ENCODE results near the gene RSL24D1.
A peak's percentile ranks its signal among the peaks of the same experiment; 100 is the strongest.

RSL24D1 gene

DNA sequence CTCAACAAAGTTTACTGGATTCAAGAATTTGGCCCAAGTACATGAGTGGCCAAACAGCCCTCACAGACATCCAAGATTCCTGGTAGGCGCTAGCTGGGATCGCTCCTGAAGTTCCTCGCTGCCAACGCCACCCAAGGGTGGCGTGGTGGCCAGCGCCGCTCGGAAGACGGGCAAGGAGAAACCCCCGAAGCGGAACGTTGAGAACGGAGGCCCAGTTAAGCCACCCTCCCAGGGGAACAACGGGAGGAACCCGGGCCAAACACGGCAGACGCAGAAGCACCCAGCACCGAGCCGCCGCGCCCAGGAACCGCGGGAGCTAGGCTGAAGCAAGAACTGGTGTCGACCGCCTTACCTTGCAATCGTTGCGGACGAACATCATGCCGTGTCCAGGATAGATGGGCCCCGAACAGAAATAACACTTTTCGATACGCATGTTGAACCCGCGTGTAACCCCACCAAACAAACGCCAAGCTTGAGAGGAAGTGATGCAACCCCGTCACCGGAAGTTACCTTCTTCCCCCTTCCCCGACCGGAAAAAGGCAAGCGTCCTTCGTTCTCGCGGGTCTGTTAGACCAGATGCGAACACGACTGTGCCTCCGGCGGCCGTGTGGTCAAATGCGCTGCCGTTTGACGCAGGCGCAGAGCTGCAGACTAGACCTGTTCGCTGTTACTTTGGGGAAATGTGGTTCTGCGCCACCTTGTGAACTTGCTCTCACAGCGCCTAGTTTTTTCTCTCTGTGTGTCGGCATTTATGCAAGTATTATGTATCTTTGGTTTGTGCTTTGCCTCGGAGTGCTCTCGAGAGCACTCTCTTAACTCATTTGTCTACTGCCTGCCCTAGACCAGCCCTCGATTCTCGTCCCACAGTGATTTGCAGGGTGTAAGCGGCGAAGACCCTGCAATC is at the start of gene RSL24D1:
Gene RSL24D1 (minus strand): TSS at position 484 of the 904 bp plus-strand sequence. CDS start 51 bp downstream, at position 433.
- peak; percentile 95 for DNase-seq

- no peak for DNase-seq
Measured at GRCh38 chr15:55245059-55245458, 48.3 kb upstream of the RSL24D1 start.

DNA sequence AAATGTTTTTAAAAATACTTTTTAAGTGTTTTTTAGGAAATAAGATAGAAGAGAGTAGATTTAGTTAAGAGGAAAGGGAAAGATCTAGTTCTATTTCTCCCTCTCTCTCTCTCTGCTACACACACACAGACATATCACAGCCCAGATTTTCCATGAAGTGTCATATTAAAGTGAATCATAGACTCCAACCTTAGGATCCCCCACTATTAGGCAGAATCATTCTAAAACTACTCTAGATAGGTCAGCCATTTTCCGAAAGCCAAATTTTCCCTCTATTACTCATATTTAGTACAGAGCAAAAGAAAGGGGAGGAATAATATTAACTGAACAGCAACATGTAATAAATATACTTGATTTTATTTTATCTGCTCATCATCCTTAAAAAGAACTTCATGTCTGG is 45.1 kb upstream of the RSL24D1 start:
- no peak for DNase-seq

GRCh38 chr15:55241186-55241585 is 44.4 kb upstream of the RSL24D1 start:
- no peak for DNase-seq

DNA sequence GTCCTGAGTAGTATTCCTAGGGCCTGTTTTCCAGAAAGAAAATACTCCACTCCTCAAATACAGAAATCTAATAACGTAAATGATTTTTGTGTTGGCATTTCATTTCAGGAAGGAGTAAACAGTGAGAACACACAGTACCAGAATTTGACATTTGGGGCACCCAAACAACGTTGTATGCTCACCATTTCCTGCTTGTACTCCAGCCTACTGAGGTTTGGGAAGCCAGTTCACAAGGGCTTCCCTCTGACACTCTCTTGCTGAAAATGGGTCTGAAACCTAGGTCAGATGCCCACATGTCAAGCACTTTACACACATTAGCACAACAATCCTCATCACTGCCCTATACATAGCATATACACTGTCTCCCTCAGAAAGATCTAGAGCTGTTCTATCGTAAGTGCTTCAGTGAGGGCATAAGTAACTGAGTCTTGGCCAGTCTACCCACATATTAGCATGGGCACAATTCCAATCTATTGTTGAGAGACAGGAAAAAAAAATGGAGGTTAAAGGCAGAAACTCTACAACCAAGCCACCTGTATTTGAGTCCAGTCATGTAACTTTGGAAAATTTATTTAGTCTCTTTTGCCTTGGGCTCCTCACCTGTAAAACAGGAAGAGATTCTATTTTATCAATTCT is 43.5 kb upstream of the RSL24D1 start:
- DNase-seq = no peak

DNA sequence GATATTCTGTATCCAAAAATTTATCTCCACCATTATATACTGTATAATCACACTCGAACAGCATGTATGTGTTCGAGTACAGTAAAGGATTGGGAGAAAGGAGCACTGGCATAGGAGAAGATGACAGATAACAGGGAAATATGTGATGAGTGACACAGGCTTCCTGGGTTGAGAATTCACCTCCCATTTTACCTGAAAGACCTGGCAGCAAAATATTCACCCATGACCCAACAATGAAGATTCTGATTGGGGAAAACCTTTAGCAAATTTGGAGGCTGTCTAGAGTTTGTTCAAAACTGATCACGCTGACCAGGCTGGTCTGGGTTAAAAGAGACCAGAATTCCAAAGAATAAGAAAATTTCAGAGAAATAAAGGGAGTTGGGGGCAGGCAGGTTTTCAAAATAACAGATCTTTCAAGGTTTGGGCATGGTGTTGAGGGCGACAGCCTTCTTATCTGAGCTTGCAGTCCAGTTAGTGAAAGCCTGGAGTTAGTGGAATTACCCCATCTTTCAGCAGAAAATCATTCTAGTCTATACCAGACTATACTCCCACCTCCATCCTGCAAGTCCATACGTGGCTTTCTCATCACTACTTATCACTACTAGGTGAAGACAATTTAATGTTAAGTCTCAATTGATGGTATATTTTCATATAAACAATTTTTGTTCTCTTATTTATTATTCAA is 42.8 kb upstream of the RSL24D1 start:
- no peak for DNase-seq

GRCh38 chr15:55238877-55239276 is 42.1 kb upstream of the RSL24D1 start:
- DNase-seq = no peak

DNA sequence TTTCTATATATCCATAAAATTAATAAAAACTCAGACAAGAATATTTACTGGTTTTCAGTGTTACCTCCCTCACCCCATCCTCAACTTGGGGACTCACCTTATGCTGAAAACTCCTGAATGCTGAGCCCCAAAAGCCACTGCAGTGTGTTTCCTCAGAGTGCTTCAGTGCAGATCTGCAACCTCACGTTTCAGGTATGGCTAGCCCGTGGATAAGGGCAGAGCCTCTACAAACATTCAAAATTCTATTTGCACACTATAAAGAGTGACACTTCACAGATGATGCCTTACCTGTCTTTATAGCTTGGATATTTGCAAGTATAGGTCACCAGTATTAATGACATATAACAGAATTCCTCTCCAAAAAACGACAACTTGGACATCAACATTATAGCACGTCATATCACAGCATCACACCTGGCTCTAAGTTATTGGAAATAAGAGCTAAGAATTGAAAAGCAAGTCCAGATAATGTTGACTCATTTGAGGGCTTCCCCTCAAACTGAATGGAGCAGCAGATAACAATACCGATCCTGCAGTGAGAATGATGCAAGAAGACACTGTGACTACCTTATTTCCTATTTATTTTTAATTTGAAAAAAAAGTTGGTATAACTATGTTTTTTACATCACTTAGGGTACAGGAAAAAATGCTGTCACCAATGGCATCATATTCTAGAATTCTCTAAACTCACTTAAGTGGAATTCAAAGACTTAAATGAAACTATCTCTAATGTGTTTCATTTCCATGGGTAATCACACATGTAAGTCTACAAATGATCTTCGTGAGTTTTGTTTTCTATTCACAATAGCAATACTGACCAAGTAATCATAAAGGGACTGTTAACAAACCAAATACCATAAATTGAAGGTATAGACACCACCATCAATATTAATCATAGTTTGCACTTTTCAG is 40.7 kb upstream of the RSL24D1 start:
- no peak for DNase-seq

- no peak for DNase-seq
Measured at GRCh38 chr15:55235546-55236036, 38.9 kb upstream of the RSL24D1 start.

- no peak for DNase-seq
Measured at GRCh38 chr15:55234800-55235104, 38.0 kb upstream of the RSL24D1 start.

DNA sequence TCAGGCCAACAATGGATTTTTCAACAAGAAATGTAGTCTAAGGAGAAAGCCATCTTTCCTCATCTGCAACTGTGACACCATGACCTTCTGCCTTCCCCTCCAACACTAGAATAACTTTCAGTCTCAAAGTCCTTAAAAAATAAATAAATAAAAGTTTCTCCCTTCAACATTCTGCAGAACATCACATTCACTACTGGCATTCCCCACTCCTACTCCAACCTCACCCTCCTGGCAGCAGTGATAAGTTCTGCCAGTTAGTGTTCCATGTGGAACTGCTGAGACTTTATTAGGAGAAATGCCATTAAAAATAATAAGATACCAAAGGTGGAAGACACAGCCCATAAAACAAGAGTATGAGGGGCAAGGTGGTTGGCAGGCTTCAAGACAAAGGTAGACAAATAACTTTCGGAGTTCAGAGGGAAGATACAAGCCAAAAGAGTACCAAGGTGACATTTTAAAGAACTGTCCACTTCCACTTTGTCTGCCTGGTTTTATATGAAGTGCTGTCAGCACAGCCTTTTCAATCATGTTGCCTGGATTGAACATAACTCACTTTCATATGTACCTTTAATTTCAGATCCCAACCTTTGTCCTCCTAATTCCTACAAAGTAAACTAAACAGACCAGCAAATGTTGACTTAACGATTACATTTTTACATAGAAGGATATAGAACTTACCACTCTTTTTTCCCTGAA is 37.5 kb upstream of the RSL24D1 start:
- no peak for DNase-seq

DNA sequence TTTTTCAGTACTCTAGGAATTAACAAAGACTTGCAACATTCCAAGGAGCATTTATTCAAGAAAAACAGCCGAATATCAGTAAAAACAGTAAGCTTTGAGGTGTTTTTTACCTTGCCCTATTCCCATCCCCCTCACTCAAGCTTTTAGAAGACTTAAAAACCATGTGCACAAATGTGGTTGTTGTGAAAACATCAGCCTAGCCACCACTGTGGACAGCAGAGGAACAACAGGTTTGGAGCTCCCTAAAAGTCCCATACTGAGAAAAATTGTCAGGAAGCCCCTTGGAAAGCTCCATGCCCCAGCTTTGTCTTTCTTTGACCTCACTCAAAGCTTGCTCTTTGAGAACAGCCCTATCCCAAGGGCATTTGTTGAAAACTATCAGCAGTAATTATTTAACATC is 34.7 kb upstream of the RSL24D1 start:
- DNase-seq = no peak

DNA sequence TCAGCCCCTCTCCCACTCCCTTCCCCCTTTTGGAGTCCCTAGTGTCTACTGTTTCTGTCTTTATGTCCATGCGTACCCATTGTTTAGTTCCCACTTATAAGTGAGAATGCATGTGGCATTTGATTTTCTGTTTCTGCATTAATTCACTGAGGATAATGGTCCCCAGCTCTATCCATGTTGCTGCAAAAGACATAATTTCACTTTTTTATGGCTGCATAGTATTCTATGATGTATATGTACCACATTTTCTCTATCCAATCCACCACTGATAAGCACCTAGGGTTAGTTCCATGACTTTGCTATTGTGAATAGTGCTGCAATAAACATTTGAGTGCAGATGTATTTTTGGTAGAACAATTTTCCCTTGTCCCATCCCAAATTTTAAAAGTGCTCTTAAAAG is 34.2 kb upstream of the RSL24D1 start:
- no peak for DNase-seq

GRCh38 chr15:55230051-55230670 is 33.4 kb upstream of the RSL24D1 start:
- DNase-seq = no peak

DNA sequence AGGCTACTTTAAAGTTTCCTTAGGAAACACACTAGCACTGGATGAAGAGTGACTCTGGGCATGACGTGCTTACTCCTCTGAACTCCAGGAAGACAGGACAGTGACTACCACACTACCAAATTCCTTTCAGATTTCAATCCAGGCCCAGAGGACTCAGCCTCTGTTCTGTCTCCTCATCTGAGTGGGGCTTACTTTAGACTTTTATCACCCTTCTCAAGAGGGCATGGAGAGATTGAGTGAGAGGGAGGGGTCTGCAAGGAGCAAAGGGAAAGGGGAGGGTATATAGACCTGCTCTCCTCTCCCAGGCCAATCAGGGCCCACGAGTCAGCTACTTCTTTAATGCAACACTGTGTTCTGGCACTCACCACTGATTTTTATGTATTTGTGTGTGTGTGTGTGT is 29.4 kb upstream of the RSL24D1 start:
- DNase-seq = no peak

DNA sequence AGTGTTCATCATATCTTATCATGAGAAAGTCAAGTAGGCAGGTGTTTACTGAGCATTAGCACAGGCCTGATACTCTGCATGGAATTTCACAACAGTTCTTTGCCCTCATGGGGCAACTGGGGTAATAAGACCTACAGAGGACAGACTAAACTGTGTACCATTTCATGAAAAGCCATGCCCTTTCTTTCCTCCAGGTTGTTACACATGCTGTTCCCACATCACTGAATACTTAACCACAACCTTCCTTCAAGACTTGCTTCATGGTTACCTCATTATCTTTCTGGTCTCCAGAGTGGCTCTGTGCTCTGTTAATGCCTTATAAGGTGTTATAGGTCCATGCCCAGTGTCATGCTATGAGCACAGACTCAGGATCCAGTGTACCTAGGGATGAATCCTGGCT is 28.2 kb upstream of the RSL24D1 start:
- no peak for DNase-seq

- DNase-seq = no peak
Measured at GRCh38 chr15:55222588-55222987, 25.8 kb upstream of the RSL24D1 start.

DNA sequence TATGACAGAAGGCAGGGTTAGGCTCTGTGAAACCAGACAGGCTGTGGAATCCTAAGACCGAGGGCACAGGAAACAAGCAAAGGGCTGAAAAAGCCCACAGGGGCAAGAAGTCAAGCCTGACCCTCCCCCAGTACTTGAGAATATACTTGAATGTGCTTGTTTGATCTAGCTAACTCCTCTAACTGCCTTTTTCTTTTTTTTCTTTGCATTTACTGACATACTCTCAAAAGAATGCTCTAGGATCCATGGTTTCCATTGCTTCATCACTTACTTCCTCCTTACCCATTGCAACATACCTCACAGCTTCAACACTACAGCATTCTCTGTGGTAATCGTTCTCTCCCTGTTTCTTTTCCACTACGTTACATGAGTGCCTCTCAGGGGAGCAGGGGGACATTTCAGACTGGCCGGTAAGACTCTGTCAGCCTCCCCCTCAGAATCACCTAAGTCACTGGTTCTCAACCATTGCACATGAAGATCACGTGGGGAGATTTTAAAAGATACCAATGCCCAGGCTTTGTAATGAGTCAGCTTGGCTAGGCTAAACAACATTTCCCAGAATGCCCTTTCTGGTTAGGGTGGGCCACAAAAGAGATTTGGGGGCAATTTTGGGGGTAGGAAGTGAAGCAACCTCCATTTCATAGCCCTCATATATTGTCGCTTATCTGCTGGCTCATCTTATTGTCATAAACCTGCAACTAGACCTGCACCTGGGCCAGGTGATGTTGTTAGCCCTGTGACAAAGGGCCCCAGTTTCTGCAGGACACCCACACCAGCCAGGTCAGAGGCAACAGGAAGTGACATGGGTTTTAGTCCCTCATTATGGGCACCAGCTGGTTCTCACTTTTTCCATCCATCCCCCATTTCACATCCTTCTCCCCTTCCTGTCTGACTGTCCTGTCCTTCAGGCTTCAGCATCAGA is 24.6 kb upstream of the RSL24D1 start:
- DNase-seq = no peak

- no peak for DNase-seq
Measured at GRCh38 chr15:55220606-55221005, 23.9 kb upstream of the RSL24D1 start.

DNA sequence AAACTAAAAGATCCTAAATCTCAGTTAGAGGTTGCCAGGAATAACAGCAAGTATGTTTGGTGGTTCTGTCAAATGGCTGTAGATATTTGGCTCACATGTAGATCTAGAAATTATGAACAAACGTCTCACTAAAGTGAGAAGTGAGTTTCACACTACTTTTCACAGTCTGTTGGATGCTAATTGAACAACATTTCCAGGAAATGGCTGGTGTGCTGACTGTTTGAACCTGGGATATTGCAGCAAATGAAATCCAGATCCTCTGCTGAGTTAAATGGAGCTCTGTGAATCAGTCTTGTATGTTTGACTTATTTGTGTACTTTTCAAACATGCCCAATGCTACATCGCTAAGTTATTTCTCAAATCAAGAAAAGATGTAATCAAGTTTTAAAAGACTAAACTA is 21.3 kb upstream of the RSL24D1 start:
- DNase-seq = no peak
